Cardiac muscle cell (in vitro differentiated cells and primary cell): ENCODE data around the gene RFFL. TPM values are rescaled to one million over a fixed set of nuclear protein-coding genes. Genes with fewer than 3 reads are reported as not detected.
A peak's percentile ranks its signal among the peaks of the same experiment; 100 is the strongest.
"Not testable (repeated sequence)": the region's sequence is repeated elsewhere in the genome, so short reads cannot be mapped to it uniquely, and the experiment has no call there.

Experiments used
- DNase-seq, 2 donors: peaks; one replicate each; pipeline versions ENCODE4 v3.0.0 to v3.0.0-alpha.2; 2010 to 2017; ENCODE audit warnings: low read depth in 1 of 2, low spot score in 1 of 2
- H3K27ac ChIP-seq: fragments of 200-600 bp; sonication (generic); 2 replicates; pipeline ENCODE4 v1.5.1; 2016
- H3K27me3 ChIP-seq: fragments of 200-600 bp; sonication (generic); 2 replicates; pipeline ENCODE4 v1.6.0; 2016; ENCODE audit warnings: control low read depth
- H3K36me3 ChIP-seq: fragments of 200-600 bp; sonication (generic); 2 replicates; pipeline ENCODE4 v1.5.1; 2016; ENCODE audit warnings: control low read depth
- H3K4me1 ChIP-seq: fragments of 200-600 bp; sonication (generic); 2 replicates; pipeline ENCODE4 v1.8.1; 2017; ENCODE audit warnings: low read depth, mild to moderate bottlenecking, mixed run types
- H3K4me3 ChIP-seq: fragments of 200-600 bp; sonication (generic); 2 replicates; pipeline ENCODE4 v1.5.1; 2016; ENCODE audit warnings: mild to moderate bottlenecking
- H3K9me3 ChIP-seq: fragments of 200-600 bp; sonication (generic); 2 replicates; pipeline ENCODE4 v1.5.1; 2017; ENCODE audit warnings: low read depth, mild to moderate bottlenecking, control low read depth
- polyA plus RNA-seq: library from polyadenylated mRNA; unstranded; fragments of >200 nt; fragmentation: Nextera tagmentation; extraction: Ambion mirVana; gene quantifications from 2 replicates; pipeline ENCODE4 v1.2.1, GENCODE V29; 2016
- total RNA-seq: library from RNA; depleted of rRNA; stranded (reverse); fragments of >200 nt; gene quantifications from 2 replicates; pipeline ENCODE4 v1.2.3, GENCODE V29; 2016
- TF ChIP-seq, protein P1 (sequence below): IDR thresholded peaks from 2 replicates; pipeline ENCODE4 v1.5.1; 2012; ENCODE audit warnings: low read depth, mild to moderate bottlenecking, low read length

Gene RFFL
- total and polyA plus RNA-seq, 2 experiments from 2014 or later: 4.9 to 22.3 TPM

DNA sequence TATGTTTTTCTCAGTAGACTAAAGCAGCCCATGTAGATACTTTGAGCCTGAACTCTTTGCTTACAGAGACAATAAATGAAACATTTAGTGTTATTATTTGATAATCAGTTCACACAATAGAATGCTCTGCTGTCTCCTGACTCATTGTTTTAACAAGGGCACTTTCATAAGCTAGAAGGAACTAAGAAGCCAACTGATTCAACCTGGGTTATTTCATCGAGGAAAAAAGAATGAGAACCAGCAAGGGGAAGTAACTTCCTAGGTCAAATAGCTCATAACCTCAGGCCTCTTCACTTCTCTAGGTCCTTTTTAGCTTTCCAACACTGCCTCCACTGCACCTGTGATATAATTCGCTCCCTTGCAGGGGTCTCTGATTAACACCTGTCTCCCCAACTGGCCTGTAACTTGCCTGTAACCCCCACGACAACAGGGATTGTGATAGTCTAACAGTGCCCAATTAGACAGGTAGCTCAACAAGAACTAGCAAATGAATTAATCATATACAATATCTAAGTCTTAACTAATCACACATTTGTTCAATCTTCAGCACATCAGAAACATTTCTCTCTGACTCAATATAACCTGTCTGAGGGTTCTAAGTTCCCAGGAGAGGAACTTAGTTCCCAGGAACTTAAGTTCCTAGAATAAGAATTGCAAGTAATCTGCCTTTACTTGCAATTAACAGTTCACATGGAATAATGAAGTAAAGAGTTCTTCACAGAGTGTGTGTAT is 34.8 kb downstream of the RFFL start:
- H3K4me3 ChIP-seq: no peak overlapping the region
- no peaks in the 10 kb centered on the region for H3K4me1 ChIP-seq
- no peaks in the 10 kb centered on the region for H3K27me3 ChIP-seq
- DNase-seq: no peak
- H3K36me3 ChIP-seq: no peaks in the 10 kb centered on the region
- no peak overlapping the region for H3K27ac ChIP-seq
- TF ChIP-seq, protein P1, sequence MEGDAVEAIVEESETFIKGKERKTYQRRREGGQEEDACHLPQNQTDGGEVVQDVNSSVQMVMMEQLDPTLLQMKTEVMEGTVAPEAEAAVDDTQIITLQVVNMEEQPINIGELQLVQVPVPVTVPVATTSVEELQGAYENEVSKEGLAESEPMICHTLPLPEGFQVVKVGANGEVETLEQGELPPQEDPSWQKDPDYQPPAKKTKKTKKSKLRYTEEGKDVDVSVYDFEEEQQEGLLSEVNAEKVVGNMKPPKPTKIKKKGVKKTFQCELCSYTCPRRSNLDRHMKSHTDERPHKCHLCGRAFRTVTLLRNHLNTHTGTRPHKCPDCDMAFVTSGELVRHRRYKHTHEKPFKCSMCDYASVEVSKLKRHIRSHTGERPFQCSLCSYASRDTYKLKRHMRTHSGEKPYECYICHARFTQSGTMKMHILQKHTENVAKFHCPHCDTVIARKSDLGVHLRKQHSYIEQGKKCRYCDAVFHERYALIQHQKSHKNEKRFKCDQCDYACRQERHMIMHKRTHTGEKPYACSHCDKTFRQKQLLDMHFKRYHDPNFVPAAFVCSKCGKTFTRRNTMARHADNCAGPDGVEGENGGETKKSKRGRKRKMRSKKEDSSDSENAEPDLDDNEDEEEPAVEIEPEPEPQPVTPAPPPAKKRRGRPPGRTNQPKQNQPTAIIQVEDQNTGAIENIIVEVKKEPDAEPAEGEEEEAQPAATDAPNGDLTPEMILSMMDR: no peak
- H3K9me3 ChIP-seq: no peaks in the 10 kb centered on the region

DNA sequence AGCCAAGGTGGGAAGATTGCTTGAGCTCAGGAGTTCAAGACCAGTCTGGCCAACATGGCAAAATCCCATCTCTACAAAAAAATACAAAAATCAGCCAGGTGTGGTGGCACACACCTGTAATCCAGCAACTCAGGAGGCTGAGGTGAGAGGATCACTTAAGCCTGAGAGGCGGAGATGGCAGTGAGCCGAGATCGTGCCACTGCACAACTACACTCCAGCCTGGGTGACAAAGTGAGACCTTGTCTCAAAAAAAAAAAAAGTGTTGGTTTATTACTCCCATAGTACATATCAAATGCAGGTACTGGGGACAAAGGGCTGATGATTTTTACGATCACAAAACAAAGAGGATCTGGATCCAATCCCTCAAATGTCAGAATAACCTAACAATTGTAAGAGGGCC is 35.4 kb downstream of the RFFL start:
- H3K4me1 ChIP-seq, H3K27ac ChIP-seq, H3K27me3 ChIP-seq, DNase-seq, H3K9me3 ChIP-seq, H3K36me3 ChIP-seq, H3K4me3 ChIP-seq: not testable (repeated sequence)

DNA sequence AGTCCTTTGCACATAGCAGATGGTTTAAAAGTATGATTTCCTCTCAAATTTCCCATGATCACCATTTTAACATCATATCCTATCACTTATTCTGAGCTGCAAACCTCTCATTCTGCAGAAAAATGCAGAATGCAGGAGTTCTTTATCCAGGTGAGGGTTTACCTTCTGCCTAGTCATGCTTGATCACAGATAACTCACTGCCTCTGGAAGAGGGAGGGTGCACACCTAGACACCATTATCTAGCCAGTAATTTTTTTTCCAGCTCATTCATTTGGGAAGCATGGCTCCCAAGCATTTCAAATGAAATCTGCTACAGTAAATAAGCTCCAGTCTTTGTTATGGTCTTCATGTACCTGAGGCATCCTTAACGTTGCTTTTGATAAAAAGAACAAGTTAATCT is 38.0 kb downstream of the RFFL start:
- Histone ChIP-seq H3K27me3 (no peaks in the 10 kb centered on the region), H3K9me3 (no peaks in the 10 kb centered on the region), H3K4me1 (peaks cover 8% of the 10 kb centered on the region), H3K27ac (no peak overlapping the region), H3K36me3 (no peaks in the 10 kb centered on the region), H3K4me3 (no peak overlapping the region)
- TF ChIP-seq, protein P1: no peak
- no peak for DNase-seq

DNA sequence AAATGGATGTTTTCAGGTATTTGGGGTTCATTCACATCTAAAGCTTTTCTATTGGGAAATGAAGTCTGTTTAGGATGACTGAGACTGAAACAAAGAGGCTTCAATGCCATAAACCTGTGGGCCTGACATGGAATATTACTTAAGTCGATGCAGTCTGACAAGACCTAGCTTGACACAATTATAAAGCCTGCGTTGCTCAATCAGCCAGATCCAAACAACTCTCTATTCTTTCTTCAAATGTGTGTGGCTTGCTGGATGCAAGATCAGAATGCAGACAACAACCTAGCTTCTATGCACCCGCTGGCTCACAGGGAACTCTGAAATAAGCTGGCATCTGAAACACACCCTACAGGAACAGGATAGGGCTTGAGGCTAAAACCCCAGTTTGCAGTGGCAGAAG is 40.0 kb downstream of the RFFL start:
- H3K4me1 ChIP-seq: peaks cover 15% of the 10 kb centered on the region
- H3K36me3 ChIP-seq: no peaks in the 10 kb centered on the region
- H3K9me3 ChIP-seq: no peaks in the 10 kb centered on the region
- DNase-seq: no peak
- TF ChIP-seq, protein P1: no peak
- no peak overlapping the region for H3K27ac ChIP-seq
- no peak overlapping the region for H3K4me3 ChIP-seq
- no peaks in the 10 kb centered on the region for H3K27me3 ChIP-seq

DNA sequence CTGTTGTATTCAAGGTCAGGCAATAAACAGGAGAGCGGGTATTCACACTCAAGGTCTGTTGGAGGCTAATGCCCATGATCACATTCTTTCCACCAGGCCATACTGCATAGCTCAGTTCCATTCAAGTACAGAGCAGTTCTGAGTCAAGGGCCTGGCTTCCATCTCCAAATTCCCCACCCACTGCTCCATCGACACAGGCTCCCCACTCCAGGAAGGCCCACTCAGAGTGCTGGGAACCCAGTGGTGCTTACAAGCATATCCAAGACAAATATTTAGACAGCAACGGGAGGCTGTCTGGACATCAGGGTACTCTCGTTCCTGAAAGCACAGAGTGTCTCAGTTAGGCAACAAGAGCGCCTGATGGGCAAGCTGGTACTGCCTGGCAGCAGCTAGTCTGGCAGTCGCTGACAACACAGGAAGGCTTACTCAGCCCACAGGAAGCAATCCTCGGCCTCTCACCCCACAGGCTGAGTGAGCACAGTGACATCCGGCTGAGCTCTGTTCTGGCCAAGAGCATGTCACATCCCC is 40.9 kb downstream of the RFFL start:
- Histone ChIP-seq H3K36me3 (no peaks in the 10 kb centered on the region), H3K27ac (peak overlapping the region; percentile 25), H3K27me3 (no peaks in the 10 kb centered on the region), H3K4me3 (no peak overlapping the region), H3K4me1 (peaks cover 15% of the 10 kb centered on the region), H3K9me3 (no peaks in the 10 kb centered on the region)
- TF ChIP-seq, protein P1: peak; percentile 22
- DNase-seq: peak; percentile 60 to 84

DNA sequence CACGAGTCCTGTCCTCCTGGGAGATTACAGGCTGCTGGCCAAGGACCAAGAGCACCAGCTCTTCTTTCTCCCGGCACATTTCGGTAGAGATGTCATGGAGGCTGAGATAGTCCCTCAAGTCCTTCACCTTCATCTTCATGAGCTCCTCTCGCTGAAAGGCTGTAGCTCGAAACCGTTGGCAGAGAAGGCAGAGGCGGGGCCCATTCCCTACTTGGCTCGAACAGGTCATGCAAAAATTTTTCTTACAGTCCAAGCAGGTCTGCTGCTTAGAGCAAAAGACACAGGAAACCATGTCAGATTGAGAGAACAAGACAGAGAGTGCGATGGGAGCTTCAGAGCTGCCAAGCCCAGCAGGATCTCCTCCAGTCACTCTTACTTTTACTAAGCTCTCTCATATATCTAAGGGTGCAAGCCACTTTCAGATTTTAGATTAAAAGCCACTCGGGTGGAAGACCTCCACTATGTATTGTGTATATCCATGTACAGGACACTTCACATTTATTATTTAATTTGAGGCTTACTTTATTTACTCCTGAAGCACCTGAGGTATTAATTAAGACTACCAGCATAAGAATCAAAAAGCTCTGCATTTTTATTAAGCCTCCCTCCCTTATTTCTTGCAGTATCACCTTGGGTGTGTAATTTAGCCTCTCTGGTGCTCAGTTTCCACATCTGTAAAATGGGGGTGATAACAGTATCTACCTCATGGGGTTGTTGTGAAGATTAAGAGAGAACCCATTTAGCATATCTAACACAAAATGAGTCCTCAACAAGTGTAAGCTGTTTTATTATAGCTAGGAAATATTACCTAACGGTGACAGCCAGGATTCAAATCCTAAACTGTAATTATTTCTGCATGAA is 41.8 kb downstream of the RFFL start:
- TF ChIP-seq, protein P1: no peak
- Histone ChIP-seq H3K4me3 (no peak overlapping the region), H3K9me3 (no peaks in the 10 kb centered on the region), H3K36me3 (no peaks in the 10 kb centered on the region), H3K27me3 (no peaks in the 10 kb centered on the region), H3K27ac (peak overlapping the region; percentile 25), H3K4me1 (peaks cover 15% of the 10 kb centered on the region)
- DNase-seq: no peak
